Measurements from ENCODE around the gene GOT1.

The GOT1 gene

DNA sequence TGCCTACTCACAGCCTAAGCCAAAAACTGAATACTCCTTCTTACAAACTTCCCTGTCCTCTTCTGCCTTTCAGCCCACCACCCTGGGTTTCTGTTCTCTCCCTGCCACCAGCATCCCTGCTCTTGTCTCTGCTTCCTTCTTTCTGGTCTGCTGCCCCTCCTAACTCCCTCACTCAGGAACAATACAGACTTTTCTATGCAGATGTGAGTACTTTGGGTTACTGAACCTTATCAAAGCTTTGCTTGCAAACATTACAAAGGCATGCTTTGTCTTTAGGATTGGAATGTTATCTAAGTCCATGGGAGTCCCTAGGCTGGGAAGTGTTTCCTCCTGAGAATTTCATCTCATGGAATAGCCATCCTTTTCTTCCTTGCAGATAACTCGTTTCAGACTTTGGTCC lies 72.3 kb downstream of the GOT1 start:
- no peak for DNase-seq (ENCODE audit: low spot score)

DNA sequence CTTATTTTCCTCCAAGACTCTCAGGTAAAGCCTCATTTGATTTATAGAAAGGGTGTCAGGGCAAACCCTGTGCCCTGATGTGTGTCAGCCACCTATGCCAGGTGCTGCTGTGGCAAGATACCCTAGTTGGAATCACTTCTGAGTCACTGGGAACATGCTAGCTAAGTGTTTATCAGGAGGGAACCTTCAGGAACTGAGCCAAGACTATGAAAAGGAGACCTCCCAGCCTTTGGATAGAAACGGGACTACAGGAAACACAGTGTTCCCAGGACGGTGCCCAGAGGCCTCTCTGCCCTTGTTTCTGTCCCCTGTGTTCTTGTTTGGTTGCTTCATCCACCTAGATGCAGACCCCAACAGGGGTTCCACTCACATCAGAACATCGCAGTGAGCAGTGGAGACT lies 72.7 kb downstream of the GOT1 start:
- DNase-seq (ENCODE audit: low spot score), result no peak

DNA sequence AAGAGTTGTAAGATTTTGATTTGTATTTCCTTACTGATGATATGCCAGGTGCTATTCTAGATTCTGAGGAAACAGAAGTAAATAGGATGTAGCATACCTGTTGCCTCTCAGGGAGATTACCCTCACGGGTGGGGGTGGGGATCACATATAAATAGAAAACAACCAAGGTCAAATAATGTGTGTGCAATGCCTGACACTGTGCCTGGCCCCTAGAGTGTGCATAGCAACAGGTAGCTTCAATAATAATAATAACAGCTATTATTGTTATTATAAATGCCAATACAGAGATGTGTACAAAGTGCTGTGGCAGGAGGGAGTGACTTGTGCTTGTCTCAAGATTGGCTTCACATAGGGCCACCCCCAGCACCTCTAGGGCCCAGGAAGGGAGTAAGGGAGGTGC lies 77.2 kb downstream of the GOT1 start:
- DNase-seq (ENCODE audit: low spot score), result no peak

DNA sequence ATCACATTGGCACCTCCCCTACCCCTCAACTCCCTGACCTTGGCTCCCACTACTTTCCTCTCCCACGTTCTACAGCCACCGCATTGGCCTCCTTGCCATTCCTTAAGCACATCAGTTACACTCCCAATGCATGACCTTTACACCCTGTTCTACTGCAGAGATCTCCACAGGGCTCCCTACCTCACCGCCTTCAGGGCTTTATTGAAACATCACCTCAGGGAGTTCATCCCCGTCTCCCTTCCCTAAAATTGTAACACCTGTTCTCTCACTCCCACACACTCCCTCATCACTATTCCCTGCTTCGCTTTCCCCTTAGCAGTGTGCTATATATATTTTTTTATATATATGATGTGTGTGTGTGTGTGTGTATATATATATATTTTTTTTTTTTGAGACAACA lies 82.8 kb downstream of the GOT1 start:
- no peak for DNase-seq (ENCODE audit: low spot score)

All from left forelimb (tissue), 1 donor.